Astrocyte of the hippocampus (primary cell): ENCODE data around the gene TMEM207.

Source experiments
- DNase-seq: peaks from one replicate; pipeline ENCODE4 v3.0.0; 2011; ENCODE audit warnings: low read depth, low spot score

Gene TMEM207

DNA sequence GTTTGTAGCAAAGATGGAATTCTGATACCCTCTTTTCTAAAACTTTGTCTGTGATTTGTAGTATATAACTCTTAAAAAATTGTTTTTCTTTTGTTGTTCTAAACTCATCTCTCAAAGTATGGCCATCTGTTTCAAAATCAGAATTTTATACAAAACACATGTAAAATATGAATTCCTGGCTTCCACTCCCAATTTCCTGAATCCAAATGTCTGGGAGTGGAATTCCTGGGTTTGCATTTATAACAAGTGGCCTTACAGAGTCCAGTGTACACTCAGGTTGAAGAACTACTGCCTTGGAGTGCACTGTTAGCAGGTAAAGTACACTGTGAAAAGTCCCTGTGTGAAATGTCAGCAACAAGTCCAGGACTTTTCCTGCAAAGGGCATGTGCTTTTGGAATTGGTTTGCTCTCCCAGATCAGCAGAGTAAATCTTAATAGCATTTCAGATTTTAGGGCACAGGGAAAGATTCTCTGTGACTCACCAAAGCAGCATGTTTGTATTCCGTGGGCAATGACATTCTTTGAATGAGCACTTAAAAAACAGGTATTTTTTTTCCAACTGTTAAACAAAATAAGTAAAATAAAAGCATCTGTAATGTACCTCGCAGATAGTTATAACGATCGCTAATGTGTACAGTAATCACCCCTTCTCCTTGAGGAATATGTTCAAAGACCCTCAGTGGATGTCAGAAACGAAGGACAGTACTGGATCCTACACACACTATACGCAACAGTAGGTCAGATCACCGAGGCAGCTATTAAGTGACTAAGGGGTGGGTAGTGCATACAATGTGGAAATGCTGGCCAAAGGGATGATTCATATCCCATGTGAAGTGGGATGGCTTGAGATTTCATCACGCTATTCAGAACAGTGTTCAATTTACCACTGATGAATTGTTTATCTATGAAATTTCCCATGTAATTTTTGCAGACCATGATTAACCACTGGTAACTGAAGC, 63.7 kb downstream of the TMEM207 start:
- DNase-seq, result peak; percentile 89

DNA sequence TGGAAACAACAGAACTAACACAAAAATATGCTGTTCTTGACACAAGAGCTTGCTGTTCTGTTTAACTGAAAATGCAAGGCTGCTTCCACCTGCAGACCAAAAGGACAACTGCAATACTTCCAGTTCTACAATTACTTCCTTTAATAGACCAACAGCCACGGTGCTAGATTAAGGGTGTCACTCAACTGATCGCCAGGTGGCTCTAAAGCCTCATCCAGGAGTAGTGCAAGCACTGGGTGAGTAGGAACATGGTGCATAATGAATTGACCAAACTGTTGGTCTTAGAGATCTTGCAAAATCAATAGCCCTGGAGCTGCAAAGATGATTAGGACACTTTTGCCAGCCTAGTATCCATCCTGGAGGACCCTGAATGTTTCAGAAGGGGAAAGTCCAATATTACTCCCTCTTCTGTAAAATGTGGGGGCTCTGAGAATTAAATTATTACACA, 65.4 kb downstream of the TMEM207 start:
- DNase-seq, result peak; percentile 64

DNA sequence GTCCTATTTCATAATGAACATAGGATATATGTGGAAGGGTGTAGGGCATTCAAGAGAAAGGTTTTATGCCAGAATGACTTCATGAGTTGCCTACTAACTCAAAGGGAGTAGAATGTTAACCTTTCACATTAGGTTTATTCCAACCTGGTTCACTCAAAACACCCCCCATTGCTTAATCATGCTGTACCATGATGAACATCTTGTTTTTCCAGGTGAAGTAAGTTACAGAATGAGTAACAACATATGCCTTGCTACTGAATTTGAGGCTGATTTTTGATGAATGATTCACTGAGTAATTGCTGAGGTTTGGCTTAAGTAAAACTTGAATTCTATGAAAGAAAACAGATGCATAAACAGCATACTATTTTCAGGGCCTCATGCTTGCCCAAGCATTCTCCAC, 67.6 kb downstream of the TMEM207 start:
- DNase-seq, result peak; percentile 69

DNA sequence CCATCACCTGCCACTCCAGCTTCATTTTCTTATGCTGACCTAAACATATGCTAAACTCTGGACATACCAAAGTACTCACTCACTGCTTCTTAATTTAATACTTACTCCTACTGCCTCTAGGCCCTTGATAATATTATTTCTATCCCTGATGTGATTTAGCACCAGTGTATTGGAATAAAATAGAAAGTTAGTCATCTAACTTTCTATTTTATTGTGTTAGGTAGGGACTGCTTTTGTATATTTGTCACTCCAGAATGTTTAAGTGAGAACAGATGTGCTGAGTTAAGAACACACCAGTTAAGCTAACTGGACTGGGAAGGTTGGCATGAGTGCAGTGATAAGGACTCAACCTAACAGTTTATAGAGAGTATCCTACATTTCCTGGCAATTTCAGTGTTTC, 68.3 kb downstream of the TMEM207 start:
- no peak for DNase-seq

DNA sequence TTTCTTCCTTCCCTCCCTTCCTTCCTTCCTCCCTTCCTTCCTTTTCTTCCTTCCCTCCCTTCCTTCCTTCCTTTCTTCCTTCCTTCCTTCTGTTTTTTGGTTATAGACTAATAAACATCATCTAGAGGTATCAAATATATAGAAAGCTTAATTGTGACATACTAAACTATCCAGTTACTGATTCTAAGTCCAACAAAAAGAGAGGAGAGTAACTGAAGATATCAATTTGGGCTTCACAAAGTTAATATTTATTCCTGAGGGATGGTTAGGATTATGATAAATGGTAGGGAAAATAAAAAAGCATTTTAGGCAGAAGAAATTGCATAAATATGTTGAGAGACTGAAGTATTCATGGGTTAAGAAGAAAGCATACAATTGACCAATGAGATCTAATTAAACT, 69.5 kb downstream of the TMEM207 start:
- no peak for DNase-seq
